ENCODE data around the gene LPIN1. TPM values are rescaled to one million over a fixed set of nuclear protein-coding genes. Genes with fewer than 3 reads are reported as not detected.

LPIN1 gene
- total RNA-seq, 2 donors from 2014 or later: 15.0 to 47.5 TPM

DNA sequence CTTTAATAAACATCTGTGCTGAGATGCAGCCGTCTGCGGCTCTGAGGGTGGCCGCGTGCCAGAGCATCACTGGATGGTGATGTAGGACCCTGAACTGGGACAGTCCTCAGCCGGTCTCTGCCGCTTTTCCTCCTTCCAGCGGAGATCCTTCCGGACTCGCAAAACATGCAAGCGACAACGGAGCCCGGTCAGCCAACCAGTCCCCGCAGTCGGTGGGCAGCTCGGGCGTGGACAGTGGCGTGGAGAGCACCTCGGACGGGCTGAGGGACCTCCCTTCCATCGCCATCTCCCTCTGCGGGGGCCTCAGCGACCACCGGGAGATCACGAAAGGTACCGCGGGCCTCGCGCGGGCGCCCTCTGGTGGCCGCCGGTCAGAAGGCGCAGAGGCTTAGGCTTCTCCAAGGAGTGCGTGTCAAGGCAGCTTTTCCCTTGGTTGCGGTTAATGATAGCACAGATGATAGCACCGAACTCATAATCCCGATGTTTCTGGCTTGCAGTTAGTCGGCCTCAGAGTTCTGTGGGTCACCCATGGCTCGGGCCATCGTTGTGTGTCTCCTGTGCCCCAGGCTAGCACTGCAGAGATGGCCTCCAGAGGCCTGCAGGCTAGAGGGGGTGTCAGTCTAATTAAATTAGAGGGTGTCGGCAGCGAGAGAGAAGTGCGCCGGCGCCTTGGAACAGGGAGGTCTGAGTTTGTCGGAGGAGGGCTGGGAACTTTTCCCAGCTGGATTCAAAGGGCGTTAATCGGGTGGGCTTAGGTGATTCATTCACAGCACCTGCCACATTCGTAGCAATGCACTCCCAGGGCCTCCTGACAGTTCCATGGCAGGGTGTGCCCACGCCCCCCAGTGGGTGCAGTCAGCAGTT, 38.5 kb downstream of the LPIN1 start:
- Histone ChIP-seq H3K27me3 (no peaks in the 10 kb centered on the region), H3K4me1 (no peaks in the 10 kb centered on the region), H3K4me3 (no peak overlapping the region), H3K36me3 (replicated peaks in 1 of 2; ENCODE audit: insufficient read depth in 1 of 2, low read depth in 2 of 2) (peaks cover 0 to 15% of the 10 kb centered on the region in 2 donors), H3K9me3 (no peaks in the 10 kb centered on the region), H3K27ac (no peak overlapping the region)
- ATAC-seq (peak; percentile 40), DNase-seq (peak; percentile 22 to 56 (median 32))
- TF ChIP-seq, protein P1, sequence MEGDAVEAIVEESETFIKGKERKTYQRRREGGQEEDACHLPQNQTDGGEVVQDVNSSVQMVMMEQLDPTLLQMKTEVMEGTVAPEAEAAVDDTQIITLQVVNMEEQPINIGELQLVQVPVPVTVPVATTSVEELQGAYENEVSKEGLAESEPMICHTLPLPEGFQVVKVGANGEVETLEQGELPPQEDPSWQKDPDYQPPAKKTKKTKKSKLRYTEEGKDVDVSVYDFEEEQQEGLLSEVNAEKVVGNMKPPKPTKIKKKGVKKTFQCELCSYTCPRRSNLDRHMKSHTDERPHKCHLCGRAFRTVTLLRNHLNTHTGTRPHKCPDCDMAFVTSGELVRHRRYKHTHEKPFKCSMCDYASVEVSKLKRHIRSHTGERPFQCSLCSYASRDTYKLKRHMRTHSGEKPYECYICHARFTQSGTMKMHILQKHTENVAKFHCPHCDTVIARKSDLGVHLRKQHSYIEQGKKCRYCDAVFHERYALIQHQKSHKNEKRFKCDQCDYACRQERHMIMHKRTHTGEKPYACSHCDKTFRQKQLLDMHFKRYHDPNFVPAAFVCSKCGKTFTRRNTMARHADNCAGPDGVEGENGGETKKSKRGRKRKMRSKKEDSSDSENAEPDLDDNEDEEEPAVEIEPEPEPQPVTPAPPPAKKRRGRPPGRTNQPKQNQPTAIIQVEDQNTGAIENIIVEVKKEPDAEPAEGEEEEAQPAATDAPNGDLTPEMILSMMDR (IDR thresholded peaks at IDR 0.05): peak; percentile 60 to 88 (median 76)
- no peak for TF ChIP-seq POLR2A (IDR thresholded peaks at IDR 0.05)
- 40 to 66% methylated on average over 20 to 50 of the region's 50 CpGs for WGBS, 2 donors
- intact Hi-C loops (cut with DNase I): no loop called here

DNA sequence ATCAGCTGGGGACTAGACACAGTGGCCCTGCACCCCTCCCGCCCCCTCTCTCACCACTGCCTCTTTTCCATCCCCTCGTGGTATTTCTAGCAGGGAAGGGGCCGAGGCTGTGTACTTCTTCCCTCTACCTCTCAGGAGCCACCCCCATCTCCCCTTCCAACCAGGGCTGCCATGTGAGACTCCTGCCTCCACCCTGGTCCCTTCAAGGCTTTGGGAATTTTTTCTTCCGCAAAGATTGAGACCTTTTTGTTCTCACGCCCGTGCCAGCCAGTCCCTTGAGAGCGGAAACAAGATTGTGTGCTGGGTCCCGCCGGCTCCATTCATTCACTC, 39.1 kb downstream of the LPIN1 start:
- ATAC-seq (no peak), DNase-seq (no peak)
- intact Hi-C loops (cut with DNase I): no loop called here
- H3K36me3 ChIP-seq (replicated peaks in 1 of 2; ENCODE audit: insufficient read depth in 1 of 2, low read depth in 2 of 2): peaks cover 0 to 11% of the 10 kb centered on the region in 2 donors
- H3K27me3 ChIP-seq: no peaks in the 10 kb centered on the region
- no peaks in the 10 kb centered on the region for H3K9me3 ChIP-seq
- 92 to 94% methylated on average over 9 of the region's 9 CpGs for WGBS, 2 donors
- TF ChIP-seq, protein P1 (IDR thresholded peaks at IDR 0.05): no peak
- TF ChIP-seq POLR2A (IDR thresholded peaks at IDR 0.05): no peak
- no peaks in the 10 kb centered on the region for H3K4me1 ChIP-seq
- H3K27ac ChIP-seq: no peak overlapping the region
- H3K4me3 ChIP-seq: no peak overlapping the region

DNA sequence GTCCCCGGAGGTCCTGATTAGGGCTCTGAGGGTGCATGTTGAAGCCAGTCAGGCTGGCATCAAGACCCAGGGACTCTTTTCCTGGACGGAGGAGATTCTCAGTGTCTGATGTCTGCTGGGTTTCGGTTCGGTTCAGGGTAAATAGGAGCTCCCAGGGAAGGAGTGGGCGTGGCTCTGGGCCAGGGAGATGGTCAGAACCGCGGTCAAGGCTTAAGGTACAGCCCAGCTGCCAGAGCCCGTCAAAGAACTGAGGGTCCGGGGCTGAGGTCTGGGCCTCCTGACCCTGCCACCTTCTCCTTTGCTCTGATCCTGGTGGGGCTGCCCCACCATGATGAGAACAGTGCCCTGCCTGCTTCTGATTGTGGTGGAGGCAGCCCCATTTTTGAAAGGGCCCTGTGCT, 39.8 kb downstream of the LPIN1 start:
- H3K27me3 ChIP-seq: no peaks in the 10 kb centered on the region
- no peak overlapping the region for H3K27ac ChIP-seq
- intact Hi-C loops (cut with DNase I): no loop called here
- H3K4me1 ChIP-seq: no peaks in the 10 kb centered on the region
- no peak for TF ChIP-seq POLR2A (IDR thresholded peaks at IDR 0.05)
- TF ChIP-seq, protein P1 (IDR thresholded peaks at IDR 0.05): no peak
- H3K36me3 ChIP-seq (replicated peaks in 1 of 2; ENCODE audit: insufficient read depth in 1 of 2, low read depth in 2 of 2): peaks cover 0 to 11% of the 10 kb centered on the region in 2 donors
- WGBS, 2 donors: 89 to 94% methylated on average over 8 to 9 of the region's 9 CpGs
- no peaks in the 10 kb centered on the region for H3K9me3 ChIP-seq
- DNase-seq (no peak), ATAC-seq (no peak)
- no peak overlapping the region for H3K4me3 ChIP-seq

DNA sequence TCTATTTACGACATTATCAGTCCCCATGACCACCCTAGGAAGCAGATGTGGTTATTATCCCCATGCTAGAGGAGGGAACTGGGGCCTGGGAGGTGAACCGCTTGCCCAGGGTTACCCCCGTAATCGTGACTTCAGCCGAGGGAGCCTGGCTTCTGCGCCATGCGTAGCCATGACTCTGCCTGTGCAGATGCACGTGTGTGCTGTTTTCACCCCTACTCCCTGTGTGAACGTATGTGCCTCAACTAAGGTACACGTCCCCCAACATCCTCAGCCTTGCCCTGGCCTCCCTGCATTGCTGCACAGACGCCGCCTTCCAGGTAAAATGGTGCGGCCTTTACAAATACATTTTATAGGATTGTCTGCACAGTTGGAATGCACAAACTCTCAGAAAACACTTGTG, 40.2 kb downstream of the LPIN1 start:
- Histone ChIP-seq H3K4me3 (no peak overlapping the region), H3K36me3 (replicated peaks in 1 of 2; ENCODE audit: insufficient read depth in 1 of 2, low read depth in 2 of 2) (peaks cover 0 to 11% of the 10 kb centered on the region in 2 donors), H3K9me3 (no peaks in the 10 kb centered on the region), H3K27ac (no peak overlapping the region), H3K4me1 (no peaks in the 10 kb centered on the region), H3K27me3 (no peaks in the 10 kb centered on the region)
- ATAC-seq: no peak
- TF ChIP-seq, protein P1 (IDR thresholded peaks at IDR 0.05): no peak
- no peak for TF ChIP-seq POLR2A (IDR thresholded peaks at IDR 0.05)
- intact Hi-C loops (cut with DNase I): no loop called here
- DNase-seq: no peak
- WGBS, 2 donors: 93 to 97% methylated on average over 13 of the region's 13 CpGs

DNA sequence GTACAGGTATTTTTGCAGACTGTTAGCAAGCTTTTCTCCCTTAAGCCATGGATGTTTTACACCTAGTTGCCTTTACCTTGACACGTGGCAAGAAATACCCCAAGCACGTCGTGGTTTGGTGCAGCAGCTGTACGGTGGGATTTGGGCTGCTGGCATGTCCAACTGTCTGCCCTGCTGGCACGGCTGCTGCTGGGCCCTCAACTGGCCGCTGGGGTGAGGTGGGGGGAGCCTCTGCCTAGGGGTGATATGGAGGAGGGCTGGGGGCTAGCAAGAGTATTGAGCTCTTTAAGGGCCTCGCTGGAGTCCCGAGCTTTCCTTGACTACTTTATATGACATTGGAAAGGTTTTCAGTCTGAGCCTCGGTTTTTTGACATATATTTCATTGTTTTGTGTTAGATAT, 41.6 kb downstream of the LPIN1 start:
- intact Hi-C loops (cut with DNase I): no loop called here
- Histone ChIP-seq H3K4me1 (no peaks in the 10 kb centered on the region), H3K27ac (no peak overlapping the region), H3K36me3 (replicated peaks in 1 of 2; ENCODE audit: insufficient read depth in 1 of 2, low read depth in 2 of 2) (peaks cover 0 to 13% of the 10 kb centered on the region in 2 donors), H3K9me3 (no peaks in the 10 kb centered on the region), H3K27me3 (no peaks in the 10 kb centered on the region), H3K4me3 (no peak overlapping the region)
- no peak for DNase-seq
- ATAC-seq: no peak
- WGBS, 2 donors: 88 to 94% methylated on average over 9 of the region's 9 CpGs
- TF ChIP-seq POLR2A (IDR thresholded peaks at IDR 0.05): no peak
- TF ChIP-seq, protein P1 (IDR thresholded peaks at IDR 0.05): no peak
